Measurements from ENCODE around the gene LCN15. TPM values are rescaled to one million over a fixed set of nuclear protein-coding genes. Genes with fewer than 3 reads are reported as not detected.
A peak's percentile ranks its signal among the peaks of the same experiment; 100 is the strongest.

The LCN15 gene
- total RNA-seq, 1 donor from 2014 or later: 1.9 TPM

GRCh38 chr9:136728080-136728547 is 36.2 kb downstream of the LCN15 start:
- TF ChIP-seq, protein P1, sequence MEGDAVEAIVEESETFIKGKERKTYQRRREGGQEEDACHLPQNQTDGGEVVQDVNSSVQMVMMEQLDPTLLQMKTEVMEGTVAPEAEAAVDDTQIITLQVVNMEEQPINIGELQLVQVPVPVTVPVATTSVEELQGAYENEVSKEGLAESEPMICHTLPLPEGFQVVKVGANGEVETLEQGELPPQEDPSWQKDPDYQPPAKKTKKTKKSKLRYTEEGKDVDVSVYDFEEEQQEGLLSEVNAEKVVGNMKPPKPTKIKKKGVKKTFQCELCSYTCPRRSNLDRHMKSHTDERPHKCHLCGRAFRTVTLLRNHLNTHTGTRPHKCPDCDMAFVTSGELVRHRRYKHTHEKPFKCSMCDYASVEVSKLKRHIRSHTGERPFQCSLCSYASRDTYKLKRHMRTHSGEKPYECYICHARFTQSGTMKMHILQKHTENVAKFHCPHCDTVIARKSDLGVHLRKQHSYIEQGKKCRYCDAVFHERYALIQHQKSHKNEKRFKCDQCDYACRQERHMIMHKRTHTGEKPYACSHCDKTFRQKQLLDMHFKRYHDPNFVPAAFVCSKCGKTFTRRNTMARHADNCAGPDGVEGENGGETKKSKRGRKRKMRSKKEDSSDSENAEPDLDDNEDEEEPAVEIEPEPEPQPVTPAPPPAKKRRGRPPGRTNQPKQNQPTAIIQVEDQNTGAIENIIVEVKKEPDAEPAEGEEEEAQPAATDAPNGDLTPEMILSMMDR (IDR thresholded peaks at IDR 0.05; ENCODE audit: partially characterized antibody, unreplicated experiment): peak; percentile 95
- Mint-ChIP-seq H3K4me1 (ENCODE audit: low read depth, unreplicated experiment) (peaks cover 14% of the 10 kb centered on the region), H3K36me3 (ENCODE audit: unreplicated experiment) (peaks cover 4% of the 10 kb centered on the region), H3K9me3 (ENCODE audit: unreplicated experiment) (peaks cover 8% of the 10 kb centered on the region), H3K4me3 (ENCODE audit: unreplicated experiment) (no peak overlapping the region), H3K27ac (ENCODE audit: unreplicated experiment) (no peak overlapping the region), H3K27me3 (ENCODE audit: unreplicated experiment) (peaks cover 14% of the 10 kb centered on the region)
- DNase-seq: peak; percentile 94

DNA sequence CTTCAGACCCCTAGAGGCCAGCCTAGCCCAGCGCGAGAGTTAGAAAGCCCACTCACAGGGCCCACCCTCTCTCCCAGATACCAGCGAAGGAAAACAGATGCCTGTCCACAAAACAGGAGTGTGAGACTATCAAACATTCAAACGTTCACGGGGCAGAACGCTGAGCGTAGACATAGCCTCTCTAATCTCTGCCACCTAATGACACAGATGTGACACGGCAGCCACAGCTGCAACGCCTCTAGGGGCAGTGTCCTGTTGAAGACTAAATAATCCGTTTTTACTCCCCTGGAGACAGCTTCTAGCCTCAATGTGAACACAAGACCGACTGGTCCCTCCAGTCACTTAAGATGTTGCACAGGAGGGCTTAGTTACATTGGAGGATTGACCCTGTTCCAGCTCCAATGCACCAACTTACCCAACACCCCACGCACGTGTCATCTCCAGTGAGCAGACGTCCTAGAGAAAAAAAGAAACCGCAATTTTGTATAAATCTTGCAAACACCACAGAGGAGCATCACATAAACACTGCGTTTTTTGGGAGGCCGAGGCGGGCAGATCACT is 37.6 kb downstream of the LCN15 start:
- H3K27me3 Mint-ChIP-seq (ENCODE audit: unreplicated experiment): peaks cover 14% of the 10 kb centered on the region
- H3K36me3 Mint-ChIP-seq (ENCODE audit: unreplicated experiment): peaks cover 4% of the 10 kb centered on the region
- peak overlapping the region; percentile 86 for H3K27ac Mint-ChIP-seq (ENCODE audit: unreplicated experiment)
- TF ChIP-seq, protein P1 (IDR thresholded peaks at IDR 0.05; ENCODE audit: partially characterized antibody, unreplicated experiment): peak; percentile 34
- peaks cover 14% of the 10 kb centered on the region for H3K4me1 Mint-ChIP-seq (ENCODE audit: low read depth, unreplicated experiment)
- H3K9me3 Mint-ChIP-seq (ENCODE audit: unreplicated experiment): peaks cover 8% of the 10 kb centered on the region
- peak overlapping the region; percentile 95 for H3K4me3 Mint-ChIP-seq (ENCODE audit: unreplicated experiment)
- no peak for DNase-seq

GRCh38 chr9:136726118-136726517 is 38.2 kb downstream of the LCN15 start:
- no peak for DNase-seq
- peak overlapping the region; percentile 95 for H3K4me3 Mint-ChIP-seq (ENCODE audit: unreplicated experiment)
- H3K9me3 Mint-ChIP-seq (ENCODE audit: unreplicated experiment): peaks cover 8% of the 10 kb centered on the region
- TF ChIP-seq, protein P1 (IDR thresholded peaks at IDR 0.05; ENCODE audit: partially characterized antibody, unreplicated experiment): no peak
- H3K36me3 Mint-ChIP-seq (ENCODE audit: unreplicated experiment): peaks cover 4% of the 10 kb centered on the region
- H3K27me3 Mint-ChIP-seq (ENCODE audit: unreplicated experiment): peaks cover 14% of the 10 kb centered on the region
- peaks cover 14% of the 10 kb centered on the region for H3K4me1 Mint-ChIP-seq (ENCODE audit: low read depth, unreplicated experiment)
- H3K27ac Mint-ChIP-seq (ENCODE audit: unreplicated experiment): peak overlapping the region; percentile 86

- no peak overlapping the region for H3K27ac Mint-ChIP-seq (ENCODE audit: unreplicated experiment)
These were observed 38.7 kb downstream of the LCN15 start for GRCh38 chr9:136725612-136726011.

GRCh38 chr9:136724772-136725171 is 39.5 kb downstream of the LCN15 start:
- no peak for DNase-seq
- TF ChIP-seq, protein P1 (IDR thresholded peaks at IDR 0.05; ENCODE audit: partially characterized antibody, unreplicated experiment): no peak
- Mint-ChIP-seq H3K4me1 (ENCODE audit: low read depth, unreplicated experiment) (peaks cover 16% of the 10 kb centered on the region), H3K27ac (ENCODE audit: unreplicated experiment) (no peak overlapping the region), H3K9me3 (ENCODE audit: unreplicated experiment) (peaks cover 9% of the 10 kb centered on the region), H3K36me3 (ENCODE audit: unreplicated experiment) (peaks cover 4% of the 10 kb centered on the region), H3K27me3 (ENCODE audit: unreplicated experiment) (peaks cover 12% of the 10 kb centered on the region), H3K4me3 (ENCODE audit: unreplicated experiment) (peak overlapping the region; percentile 19)

More at GRCh38 chr9:136725612-136726011, 38.7 kb downstream of the LCN15 start:
- TF ChIP-seq, protein P1 (IDR thresholded peaks at IDR 0.05; ENCODE audit: partially characterized antibody, unreplicated experiment): no peak
- peaks cover 12% of the 10 kb centered on the region for H3K27me3 Mint-ChIP-seq (ENCODE audit: unreplicated experiment)
- peak overlapping the region; percentile 95 for H3K4me3 Mint-ChIP-seq (ENCODE audit: unreplicated experiment)
- peaks cover 8% of the 10 kb centered on the region for H3K9me3 Mint-ChIP-seq (ENCODE audit: unreplicated experiment)
- DNase-seq: no peak
- H3K36me3 Mint-ChIP-seq (ENCODE audit: unreplicated experiment): peaks cover 4% of the 10 kb centered on the region
- H3K4me1 Mint-ChIP-seq (ENCODE audit: low read depth, unreplicated experiment): peaks cover 14% of the 10 kb centered on the region

Measured in glutamatergic neuron (in vitro differentiated cells).